ENCODE data around the gene SNX9.
A peak's percentile ranks its signal among the peaks of the same experiment; 100 is the strongest.

The SNX9 gene

GRCh38 chr6:157864185-157864761, 41.2 kb downstream of the SNX9 start:
- Histone ChIP-seq H3K27ac (ENCODE audit: extremely low read depth, low read depth, low read length) (no peak overlapping the region), H3K4me3 (ENCODE audit: low read depth, low read length) (no peak overlapping the region), H3K4me1 (ENCODE audit: control insufficient read depth, insufficient read depth, low read length) (peaks cover 31% of the 10 kb centered on the region), H3K36me3 (ENCODE audit: control insufficient read depth in 2 of 2, insufficient read depth in 1 of 2, low read length in 2 of 2) (peaks cover 0 to 7% of the 10 kb centered on the region in 2 experiments; a peak in 1 of 3 replicates), H3K9me3 (ENCODE audit: control insufficient read depth, insufficient read depth, low read depth, low read length) (no peaks in the 10 kb centered on the region)
- TF ChIP-seq ZNF600 (tag by site-specific recombination; IDR thresholded peaks at IDR 0.05) (no peak), ZBTB49 (tag by site-specific recombination; IDR thresholded peaks at IDR 0.05; ENCODE audit: low read depth) (no peak), PRDM2 (tag by site-specific recombination; IDR thresholded peaks at IDR 0.05; ENCODE audit: borderline replicate concordance) (no peak), ELK4 (IDR thresholded peaks at IDR 0.05; ENCODE audit: borderline replicate concordance, low read depth, low read length) (no peak)
- POLR2A ChIA-PET = no interaction called here
- CTCF ChIA-PET = interaction anchor here (0.6 to 5.9 kb wide), 3 partner anchors 10 to 191 kb away, joined by 3 to 49 read pairs (median 7); no protein-coding TSS in a partner anchor

- no peaks in the 10 kb centered on the region for H3K9me3 ChIP-seq (ENCODE audit: control insufficient read depth, insufficient read depth, low read depth, low read length)
- no peak overlapping the region for H3K4me3 ChIP-seq (ENCODE audit: low read depth, low read length)
These were observed 42.2 kb downstream of the SNX9 start for GRCh38 chr6:157865249-157865648.

GRCh38 chr6:157867155-157867559, 44.1 kb downstream of the SNX9 start:
- Histone ChIP-seq H3K9me3 (ENCODE audit: control insufficient read depth, insufficient read depth, low read depth, low read length) (no peaks in the 10 kb centered on the region), H3K27ac (ENCODE audit: extremely low read depth, low read depth, low read length) (no peak overlapping the region), H3K36me3 (ENCODE audit: control insufficient read depth in 2 of 2, insufficient read depth in 1 of 2, low read length in 2 of 2) (peaks cover 0 to 23% of the 10 kb centered on the region in 2 experiments; a peak in 1 of 3 replicates), H3K4me1 (ENCODE audit: control insufficient read depth, insufficient read depth, low read length) (peaks cover 11% of the 10 kb centered on the region; the same call in 1 of the 2 replicates), H3K4me3 (ENCODE audit: low read depth, low read length) (no peak overlapping the region)
- ChIA-PET POLR2A (interaction anchor here (0.6 kb wide), 1 partner anchor 23 kb away, joined by 6 read pairs; no protein-coding TSS in a partner anchor), CTCF (interaction anchor here (0.7 to 1.5 kb wide), 5 partner anchors 27 to 264 kb away, joined by 3 to 5 read pairs (median 3); no protein-coding TSS in a partner anchor)
- no peak for TF ChIP-seq SP3 (tag by site-specific recombination; IDR thresholded peaks at IDR 0.05)
- TF ChIP-seq YY1 (tag by site-specific recombination; IDR thresholded peaks at IDR 0.05) = no peak
- no peak for TF ChIP-seq FEZF1 (tag by site-specific recombination; IDR thresholded peaks at IDR 0.05)
- TF ChIP-seq KLF8 (tag by site-specific recombination; IDR thresholded peaks at IDR 0.05) = no peak
- TF ChIP-seq ZNF776 (tag by site-specific recombination; IDR thresholded peaks at IDR 0.05; ENCODE audit: borderline replicate concordance) = no peak
- TF ChIP-seq ZBTB7A (tag by site-specific recombination; IDR thresholded peaks at IDR 0.05; ENCODE audit: low read depth) = no peak
- TF ChIP-seq ZBTB11 (tag by site-specific recombination; conservative IDR thresholded peaks at IDR 0.05; ENCODE audit: low read depth) = no peak
- TF ChIP-seq ZBTB21 (tag by site-specific recombination; IDR thresholded peaks at IDR 0.05) = no peak
- TF ChIP-seq ELK4 (IDR thresholded peaks at IDR 0.05; ENCODE audit: borderline replicate concordance, low read depth, low read length) = no peak
- peak; percentile 97 for TF ChIP-seq ZNF600 (tag by site-specific recombination; IDR thresholded peaks at IDR 0.05)
- TF ChIP-seq KLF1 (tag by site-specific recombination; IDR thresholded peaks at IDR 0.05) = no peak

More at GRCh38 chr6:157865249-157865648, 42.2 kb downstream of the SNX9 start:
- TF ChIP-seq ZNF501 (tag by site-specific recombination; IDR thresholded peaks at IDR 0.05) (no peak), ZIC2 (tag by site-specific recombination; IDR thresholded peaks at IDR 0.05) (peak; percentile 89)
- ChIA-PET POLR2A (no interaction called here), CTCF (interaction anchor here (0.6 to 5.9 kb wide), 2 partner anchors 9 to 190 kb away, joined by 3 to 49 read pairs; no protein-coding TSS in a partner anchor)
- H3K27ac ChIP-seq (ENCODE audit: extremely low read depth, low read depth, low read length) = no peak overlapping the region
- peaks cover 0 to 17% of the 10 kb centered on the region in 2 experiments; a peak in 1 of 3 replicates for H3K36me3 ChIP-seq (ENCODE audit: control insufficient read depth in 2 of 2, insufficient read depth in 1 of 2, low read length in 2 of 2)
- peaks cover 27% of the 10 kb centered on the region for H3K4me1 ChIP-seq (ENCODE audit: control insufficient read depth, insufficient read depth, low read length)

Measured in HEK293 (cell line).